Panc1 (cell line): ENCODE results near the gene UNC45B. TPM values are rescaled to one million over a fixed set of nuclear protein-coding genes. Genes with fewer than 3 reads are reported as not detected.
A peak's percentile ranks its signal among the peaks of the same experiment; 100 is the strongest.
"Not testable (repeated sequence)": the region's sequence is repeated elsewhere in the genome, so short reads cannot be mapped to it uniquely, and the experiment has no call there.

Experiments
- ATAC-seq: fragments of 200-7000 bp; cut with Tn5 transposase; 2 replicates; pipeline ENCODE4 v1.9.1; 2020; ENCODE audit warnings: mild to moderate bottlenecking, moderate library complexity
- BruUV-seq: library from RNA; stranded (reverse); fragments of 400-500 nt; replicated peaks from 2 replicates; lab custom pipeline; 2021; lab: Mats Ljungman, UMichigan
- CTCF ChIA-PET: fragments of 300-600 bp; sonication (Branson Sonifier 250); formaldehyde crosslinking; loops from one replicate; lab custom pipeline; 2022; ENCODE audit warnings: antibody characterized with exemption; lab: Charles Lee
- POLR2A ChIA-PET: fragments of 300-600 bp; sonication (Branson Sonifier 250); formaldehyde crosslinking; loops from one replicate; lab custom pipeline; 2022; ENCODE audit warnings: antibody characterized with exemption; lab: Charles Lee
- DNase-seq: peaks from one replicate; pipeline ENCODE4 v3.0.0-alpha.2; 2010; ENCODE audit warnings: low read depth, low spot score
- H3K27ac ChIP-seq: 2 replicates; pipeline ENCODE4 v1.5.1; 2011; ENCODE audit warnings: mild to moderate bottlenecking, low read length, inconsistent platforms
- H3K27me3 ChIP-seq: fragments of 200-500 bp; sonication (Bioruptor generic); 2 replicates; pipeline ENCODE4 v1.6.0; 2014; ENCODE audit warnings: low read length, inconsistent platforms; ENCODE audit not compliant: control insufficient read depth, insufficient read depth
- H3K36me3 ChIP-seq: fragments of 200-500 bp; sonication (Bioruptor generic); 2 replicates; pipeline ENCODE4 v1.5.1; 2014; ENCODE audit warnings: inconsistent platforms, mild to moderate bottlenecking, low read length, moderate library complexity; ENCODE audit not compliant: control insufficient read depth, insufficient read depth
- H3K4me1 ChIP-seq: 2 replicates; pipeline ENCODE4 v1.5.1; 2011; ENCODE audit warnings: inconsistent platforms, mild to moderate bottlenecking, low read length, moderate library complexity; ENCODE audit not compliant: control insufficient read depth, insufficient read depth
- H3K4me3 ChIP-seq, 2 experiments: 2 replicates each; pipeline ENCODE4 v1.5.1; 2011 to 2012; ENCODE audit warnings: low read depth in 2 of 2, low read length in 2 of 2, mild to moderate bottlenecking in 2 of 2, inconsistent platforms in 1 of 2, moderate library complexity in 1 of 2
- H3K9me3 ChIP-seq: fragments of 200-500 bp; sonication (Bioruptor generic); 2 replicates; pipeline ENCODE4 v1.5.1; 2014; ENCODE audit warnings: low read depth, mild to moderate bottlenecking, inconsistent platforms, low read length, moderate library complexity; ENCODE audit not compliant: control insufficient read depth, insufficient read depth
- CTCF ChIP-seq: fragments of 450-650 bp; IDR thresholded peaks from 2 replicates; pipeline ENCODE4 v1.5.1; 2017; ENCODE audit warnings: mild to moderate bottlenecking
- POLR2AphosphoS5 ChIP-seq: IDR thresholded peaks from 2 replicates; pipeline ENCODE4 v1.6.1; 2012; ENCODE audit warnings: mild to moderate bottlenecking, low read depth, low read length, moderate library complexity
- REST ChIP-seq, 2 experiments: IDR thresholded peaks; 2 replicates each; pipeline ENCODE4 v1.6.1; 2011 to 2012; ENCODE audit warnings: low read depth in 2 of 2, control low read depth in 1 of 2, low read length in 1 of 2, mild to moderate bottlenecking in 1 of 2, moderate library complexity in 1 of 2; ENCODE audit not compliant: insufficient read depth in 1 of 2
- SIN3A ChIP-seq: IDR thresholded peaks from 2 replicates; pipeline ENCODE4 v1.6.1; 2012; ENCODE audit warnings: low read depth, mild to moderate bottlenecking, low read length, moderate library complexity, borderline replicate concordance; ENCODE audit not compliant: insufficient read depth
- TCF7L2 ChIP-seq: IDR thresholded peaks from 2 replicates; pipeline ENCODE4 v1.6.1; 2011; ENCODE audit warnings: mild to moderate bottlenecking, low read depth, low read length, inconsistent platforms
- in situ Hi-C: cut with HindIII; loops from 2 replicates; pipeline ENCODE4 v1.10.0; 2016; ENCODE audit warnings: low sequenced_read_pairs, low pct_unique_long_range_greater_than_20kb
- intact Hi-C: fragments of 100-400 bp; cut with micrococcal nuclease; formaldehyde crosslinking; loops from one replicate; pipeline ENCODE4 v1.10.0; 2022; ENCODE audit not compliant: unreplicated experiment
- total RNA-seq: library from RNA; stranded (reverse); gene quantifications from one replicate; pipeline ENCODE4 v1.2.1, GENCODE V29; 2021; ENCODE audit not compliant: unreplicated experiment

Gene UNC45B
- total RNA-seq, 1 experiment from 2014 or later: not detected

GRCh38 chr17:35171834-35172233 is 24.2 kb downstream of the UNC45B start:
- POLR2A ChIA-PET: no interaction called here
- H3K4me1 ChIP-seq: no peaks in the 10 kb centered on the region
- CTCF ChIA-PET: no interaction called here
- DNase-seq (no peak), ATAC-seq (no peak)
- intact Hi-C loops: loop anchor here (1.0 to 10.0 kb wide), 3 partner anchors 123 to 367 kb away; no protein-coding TSS in a partner anchor
- TF ChIP-seq REST (IDR thresholded peaks at IDR 0.05; ENCODE audit: insufficient read depth in 1 of 2, low read depth in 2 of 2, low read length in 1 of 2) (no peak), CTCF (no peak), SIN3A (no peak), TCF7L2 (no peak), POLR2AphosphoS5 (no peak)
- in situ Hi-C loops: no loop called here
- no peaks in the 10 kb centered on the region for H3K36me3 ChIP-seq
- H3K4me3 ChIP-seq: no peak overlapping the region
- H3K27ac ChIP-seq: no peak overlapping the region
- BruUV-seq: no TSS peak
- no peaks in the 10 kb centered on the region; the same call in 1 of the 2 replicates for H3K27me3 ChIP-seq
- H3K9me3 ChIP-seq: no peaks in the 10 kb centered on the region

- H3K36me3 ChIP-seq, H3K4me3 ChIP-seq, ATAC-seq, H3K27ac ChIP-seq, DNase-seq, H3K4me1 ChIP-seq, H3K9me3 ChIP-seq, BruUV-seq, POLR2A ChIA-PET, H3K27me3 ChIP-seq, CTCF ChIA-PET, in situ Hi-C loops: not testable (repeated sequence)
- intact Hi-C loops: loop anchor here (2.0 to 10.0 kb wide), 2 partner anchors 122 to 366 kb away; no protein-coding TSS in a partner anchor
Observed at GRCh38 chr17:35172321-35172720, 24.7 kb downstream of the UNC45B start.

GRCh38 chr17:35174835-35175334 is 27.3 kb downstream of the UNC45B start:
- H3K27me3 ChIP-seq: no peaks in the 10 kb centered on the region; the same call in 1 of the 2 replicates
- H3K9me3 ChIP-seq: no peaks in the 10 kb centered on the region
- in situ Hi-C loops: loop anchor here (25.0 kb wide), 1 partner anchor 362 kb away; the partner anchor contains the start of gene SLFN12L
- no peak overlapping the region for H3K4me3 ChIP-seq
- no peak overlapping the region for H3K27ac ChIP-seq
- H3K36me3 ChIP-seq: no peaks in the 10 kb centered on the region
- intact Hi-C loops: loop anchor here (10.0 kb wide), 1 partner anchor 120 kb away; no protein-coding TSS in a partner anchor
- ChIA-PET POLR2A (interaction anchor here (0.5 to 0.6 kb wide), 2 partner anchors 50 to 174 kb away, joined by 3 to 4 read pairs; no protein-coding TSS in a partner anchor), CTCF (no interaction called here)
- BruUV-seq: no TSS peak
- DNase-seq (no peak), ATAC-seq (0 out of 2 replicates have a peak, but pooled peaks have one; percentile 12)
- TF ChIP-seq REST (IDR thresholded peaks at IDR 0.05; ENCODE audit: insufficient read depth in 1 of 2, low read depth in 2 of 2, low read length in 1 of 2): no peak
- TF ChIP-seq TCF7L2: no peak
- no peak for TF ChIP-seq SIN3A
- no peak for TF ChIP-seq CTCF
- no peak for TF ChIP-seq POLR2AphosphoS5
- H3K4me1 ChIP-seq: no peaks in the 10 kb centered on the region
